DMS53 (cell line): ENCODE measurements around the gene LCORL.
"Not testable (repeated sequence)": the region's sequence is repeated elsewhere in the genome, so short reads cannot be mapped to it uniquely, and the experiment has no call there.

Experiments used
- DNase-seq: peaks from one replicate; lab custom pipeline; 2025; lab: John Stamatoyannopoulos, UW

Gene LCORL

DNA sequence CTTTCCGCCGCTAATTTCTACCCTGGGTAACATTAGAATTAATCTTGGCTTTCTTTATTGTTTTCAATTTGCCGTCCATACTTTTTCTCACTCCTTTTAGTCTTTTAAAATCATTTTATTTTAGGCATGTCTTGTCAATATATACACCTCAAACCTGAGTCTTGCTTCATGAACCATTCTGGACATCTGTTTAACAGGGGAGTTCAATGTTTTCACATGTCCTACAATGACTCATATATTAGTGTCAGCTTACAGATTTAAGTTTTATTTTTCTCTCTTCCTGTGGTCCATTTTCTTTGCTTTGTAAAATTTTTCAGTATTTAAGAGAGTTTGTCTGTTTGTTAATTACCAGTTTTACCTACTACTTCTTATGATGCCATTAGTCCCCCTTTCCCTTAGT is 89.5 kb downstream of the LCORL start:
- no peak for DNase-seq

DNA sequence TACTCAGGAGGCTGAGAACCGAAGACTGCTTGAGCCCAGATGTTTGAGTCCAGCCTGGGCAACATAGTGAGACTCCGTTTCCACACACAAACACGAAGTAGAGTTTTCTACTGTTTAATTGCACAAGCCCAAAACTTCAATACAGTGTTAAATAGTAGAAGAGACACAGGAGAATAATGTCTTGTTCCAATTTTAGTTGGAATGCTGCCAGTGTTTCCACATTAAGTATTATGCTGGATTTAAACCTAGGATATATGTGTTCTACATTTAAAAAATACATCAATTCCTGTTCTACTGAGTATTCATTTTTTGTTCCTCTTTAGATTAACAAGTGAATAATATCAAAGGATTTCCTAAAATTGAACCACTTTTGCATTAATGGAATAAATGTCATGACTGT is 91.3 kb downstream of the LCORL start:
- DNase-seq = no peak

DNA sequence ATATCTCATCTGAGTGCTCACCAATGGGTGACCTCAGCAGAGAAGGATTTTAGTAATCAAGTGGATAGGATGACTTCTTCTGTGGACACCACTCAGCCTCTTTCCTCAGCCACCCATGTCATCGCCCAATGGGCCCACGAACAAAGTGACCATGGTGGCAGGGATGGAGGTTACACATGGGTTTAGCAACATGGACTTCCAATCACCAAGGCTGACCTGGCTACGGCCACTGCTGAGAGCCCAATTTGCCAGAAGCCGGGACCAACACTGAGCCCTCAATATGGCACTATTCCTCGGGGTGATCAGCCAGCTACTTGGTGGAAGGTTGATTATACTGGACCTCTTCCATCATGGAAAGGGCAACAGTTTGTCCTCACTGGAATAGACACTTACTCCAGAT is 97.4 kb downstream of the LCORL start:
- no peak for DNase-seq

DNA sequence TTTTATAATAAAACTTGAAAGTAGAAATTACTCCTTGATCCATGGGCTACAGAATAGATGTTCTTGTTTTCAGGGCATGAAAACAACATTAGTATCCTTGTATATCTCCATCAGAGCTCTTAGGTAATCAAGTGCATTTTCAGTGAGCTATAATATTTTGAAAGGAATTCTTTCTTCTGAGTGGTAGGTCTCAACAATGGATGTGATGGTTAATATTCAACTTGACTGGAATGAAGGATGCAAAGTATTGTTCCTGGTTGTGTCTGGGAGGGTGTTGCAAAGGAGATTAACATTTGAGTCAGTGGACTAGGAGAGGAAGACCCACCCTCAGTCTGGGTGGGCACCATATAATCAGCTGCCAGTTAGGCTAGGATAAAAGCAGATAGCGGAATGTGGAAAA is 100.1 kb downstream of the LCORL start:
- DNase-seq = no peak

DNA sequence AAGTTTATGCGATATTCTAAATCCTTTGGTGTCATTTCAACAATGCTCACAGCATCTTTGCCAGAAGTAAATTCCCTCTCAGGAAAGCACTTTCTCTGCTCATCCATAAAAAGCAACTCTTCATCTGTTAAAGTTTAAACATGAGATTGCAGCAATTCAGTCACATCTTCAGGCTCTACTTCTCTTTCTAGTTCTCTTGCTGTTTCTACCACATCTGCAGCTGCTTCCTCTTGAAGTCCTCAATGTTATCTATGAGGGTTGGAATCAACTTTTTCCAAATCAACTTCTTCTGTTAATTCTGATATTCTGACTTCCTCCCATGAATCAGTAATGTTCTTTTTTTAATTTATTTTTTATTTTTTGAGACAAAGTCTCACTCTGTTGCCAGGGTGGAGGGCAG is 100.9 kb downstream of the LCORL start:
- DNase-seq = no peak

DNA sequence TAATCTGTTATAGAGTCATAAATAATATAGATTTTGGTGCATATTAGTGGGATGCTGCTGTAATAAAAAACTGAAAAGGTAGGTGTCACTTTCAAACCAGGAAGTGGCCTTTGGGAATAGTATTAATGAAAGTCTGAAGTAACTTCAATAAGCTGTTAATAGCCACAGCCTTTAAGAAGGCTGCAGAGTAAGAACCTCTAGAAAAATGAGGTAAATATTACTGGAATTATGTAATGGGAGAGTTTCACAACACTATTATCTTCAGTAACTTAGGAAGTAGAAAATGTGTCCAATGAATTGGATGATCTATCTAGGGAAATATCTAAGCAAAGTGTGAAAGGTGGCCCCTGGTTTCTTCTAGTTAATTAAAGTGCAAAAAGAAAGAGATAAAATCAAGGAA is 106.1 kb downstream of the LCORL start:
- no peak for DNase-seq

DNA sequence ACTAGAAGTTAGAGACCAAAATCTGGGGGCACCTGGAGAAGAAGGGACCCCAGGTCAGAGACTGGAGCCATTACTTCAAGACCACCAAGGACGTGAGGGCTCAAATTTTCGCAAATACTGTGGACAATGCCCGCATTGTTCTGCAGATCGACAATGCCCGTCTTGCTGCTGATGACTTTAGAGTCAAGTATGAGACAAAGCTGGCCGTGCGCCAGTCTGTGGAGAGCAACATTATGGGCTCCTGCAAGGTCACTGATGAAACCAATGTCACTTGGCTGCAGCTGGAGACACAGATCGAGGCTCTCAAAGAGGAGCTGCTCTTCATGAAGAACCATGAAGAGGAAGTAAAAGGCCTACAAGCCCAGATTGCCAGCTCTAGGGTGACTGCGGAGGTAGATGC is 109.5 kb downstream of the LCORL start:
- DNase-seq = no peak

DNA sequence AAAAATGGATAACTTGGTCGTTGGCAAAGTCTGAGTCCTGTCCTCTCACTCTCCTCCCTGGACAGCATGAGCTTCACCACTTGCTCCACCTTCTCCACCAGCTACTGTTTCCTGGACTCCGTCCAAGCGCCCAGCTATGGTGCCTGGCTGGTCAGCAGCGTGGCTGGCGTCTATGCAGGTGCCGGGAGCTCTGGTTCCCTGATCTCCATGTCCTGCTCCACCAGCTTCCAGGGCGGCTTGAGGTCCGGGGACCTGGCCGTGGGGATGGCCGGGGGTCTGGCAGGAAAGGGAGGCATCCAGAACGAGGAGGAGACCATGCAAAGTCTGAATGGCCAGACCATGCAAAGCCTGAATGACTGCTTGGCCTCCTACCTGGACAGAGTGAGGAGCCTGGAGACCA is 109.9 kb downstream of the LCORL start:
- DNase-seq = no peak

DNA sequence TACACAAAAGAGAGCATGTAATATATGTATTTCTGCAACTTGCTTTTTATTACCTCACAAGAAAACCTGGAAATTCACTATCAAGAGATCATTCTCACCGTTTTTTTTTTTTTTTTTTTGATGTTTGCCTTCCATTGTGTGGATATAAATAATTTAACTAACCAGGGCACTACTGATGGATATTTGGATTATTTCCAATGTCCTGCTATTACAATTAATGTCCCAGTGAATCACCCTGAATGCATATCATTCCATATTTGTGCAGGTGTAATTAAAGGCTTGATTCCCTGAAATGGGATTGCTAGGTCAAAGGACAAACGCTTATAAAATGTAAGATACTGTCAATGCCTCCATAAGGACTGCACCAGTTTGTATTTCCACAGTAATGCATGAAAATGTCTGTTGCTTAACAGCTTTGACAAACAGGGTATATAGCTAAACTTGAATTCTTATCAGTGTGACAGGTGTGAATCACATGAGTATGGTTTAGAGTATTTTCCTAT is 123.0 kb downstream of the LCORL start:
- DNase-seq = no peak

DNA sequence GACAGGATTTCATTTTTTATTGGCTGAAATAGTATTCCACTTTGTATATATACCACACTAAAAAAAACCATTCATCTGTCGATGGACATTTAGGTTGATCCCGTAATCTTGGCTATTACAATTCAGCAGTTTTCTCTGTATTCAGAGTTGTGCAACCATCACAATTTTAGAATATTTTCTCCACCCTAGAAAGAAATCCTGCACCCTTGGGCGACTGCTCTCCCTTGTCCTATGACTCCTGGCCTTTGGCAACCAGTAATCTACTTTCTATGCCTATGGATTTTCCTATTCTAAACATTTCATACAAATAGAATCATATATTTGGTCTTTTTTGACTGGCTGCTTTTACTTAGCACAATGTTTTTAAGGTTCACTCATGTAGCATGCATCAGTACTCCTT is 126.1 kb downstream of the LCORL start:
- DNase-seq = no peak

DNA sequence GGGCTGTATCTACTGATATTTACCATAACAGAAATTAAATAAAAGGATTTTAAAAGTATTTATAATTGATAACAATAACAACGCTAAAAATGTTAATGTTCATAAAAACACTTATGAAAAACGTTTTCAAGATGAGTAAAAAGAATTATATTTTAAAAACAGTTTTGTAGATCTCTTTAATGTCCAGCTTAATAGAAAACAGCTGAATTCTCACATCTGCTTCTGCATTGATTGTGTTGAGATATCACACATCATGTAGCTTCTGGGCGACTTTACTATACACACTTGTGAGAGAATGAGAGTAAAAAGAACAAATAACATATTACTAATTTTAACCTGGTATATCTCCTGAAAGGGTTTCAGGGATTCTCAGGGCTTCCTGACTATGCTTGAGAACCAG is 127.1 kb downstream of the LCORL start:
- DNase-seq = no peak

DNA sequence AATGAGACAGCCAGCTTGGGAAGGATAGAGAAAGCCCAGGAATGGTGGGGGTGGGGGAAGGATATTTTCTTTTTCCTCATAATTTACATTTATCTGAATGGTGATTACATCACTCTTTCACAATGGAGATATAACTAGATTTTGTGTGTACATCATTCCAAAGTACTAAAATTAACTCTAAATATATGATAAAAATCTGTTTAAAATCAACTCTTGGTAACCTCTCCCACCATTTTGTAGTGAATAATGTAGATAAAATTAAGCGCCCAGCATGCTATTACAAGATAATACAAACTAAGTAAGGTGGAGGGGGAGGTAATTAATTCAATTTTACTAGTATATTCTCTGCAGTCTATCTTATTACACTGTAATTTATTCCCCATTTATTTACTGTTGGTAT is 131.9 kb downstream of the LCORL start:
- DNase-seq = no peak

DNA sequence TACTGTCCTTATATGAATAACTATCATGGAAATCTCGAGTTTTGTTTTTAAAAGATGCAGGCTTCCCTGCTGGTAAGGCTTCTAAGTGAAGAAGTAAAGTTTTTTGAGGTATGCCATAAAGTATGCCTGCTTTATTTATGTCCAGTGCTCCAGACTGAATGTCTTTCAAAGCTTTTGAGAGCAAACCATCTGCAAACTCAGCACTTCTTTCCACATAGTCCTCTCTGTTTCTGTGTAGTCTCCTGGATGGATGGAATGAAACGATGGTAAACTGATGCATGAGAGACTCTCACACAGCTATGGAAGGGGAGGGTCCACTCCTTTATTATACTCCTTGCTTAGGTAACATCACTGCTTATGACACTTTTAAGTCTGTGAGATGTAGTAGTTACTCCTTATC is 137.0 kb downstream of the LCORL start:
- no peak for DNase-seq

DNA sequence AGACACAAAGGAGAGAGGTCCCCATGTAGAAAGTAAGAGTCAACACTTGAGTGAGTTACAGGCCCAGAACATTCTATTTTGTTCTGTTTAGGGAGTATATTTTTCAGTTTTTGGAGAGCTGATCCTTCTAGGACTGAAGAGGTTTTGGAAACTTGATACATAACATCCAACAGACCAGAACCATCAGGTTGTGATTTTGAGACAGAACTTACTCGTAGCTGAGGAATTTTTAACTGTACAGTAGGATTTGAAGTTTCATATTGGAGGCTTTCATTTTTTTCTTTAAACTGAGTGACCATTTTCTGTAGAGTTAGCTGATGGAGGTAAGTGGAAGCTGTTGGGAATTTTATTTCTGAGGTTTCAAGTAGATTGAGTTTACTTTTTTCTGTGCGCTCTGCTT is 137.5 kb downstream of the LCORL start:
- no peak for DNase-seq

DNA sequence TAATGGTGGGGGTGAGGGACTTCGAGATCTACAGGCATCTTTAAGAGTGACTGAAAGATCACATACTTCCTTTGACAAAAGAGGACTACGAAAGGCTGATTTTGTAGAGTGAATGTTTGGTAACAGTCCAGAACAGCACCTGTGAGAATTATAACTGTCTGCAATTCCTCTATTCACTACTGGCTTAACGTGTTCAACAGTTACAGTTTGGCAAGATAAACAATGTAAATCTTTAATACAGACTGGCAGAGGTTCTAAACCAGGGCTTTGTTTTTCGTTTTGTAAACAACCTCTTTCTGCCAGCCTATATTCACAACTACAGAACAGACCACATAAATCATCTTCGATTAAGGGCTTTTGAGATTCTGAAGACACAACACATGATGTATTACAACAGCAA is 143.9 kb downstream of the LCORL start:
- DNase-seq = no peak

DNA sequence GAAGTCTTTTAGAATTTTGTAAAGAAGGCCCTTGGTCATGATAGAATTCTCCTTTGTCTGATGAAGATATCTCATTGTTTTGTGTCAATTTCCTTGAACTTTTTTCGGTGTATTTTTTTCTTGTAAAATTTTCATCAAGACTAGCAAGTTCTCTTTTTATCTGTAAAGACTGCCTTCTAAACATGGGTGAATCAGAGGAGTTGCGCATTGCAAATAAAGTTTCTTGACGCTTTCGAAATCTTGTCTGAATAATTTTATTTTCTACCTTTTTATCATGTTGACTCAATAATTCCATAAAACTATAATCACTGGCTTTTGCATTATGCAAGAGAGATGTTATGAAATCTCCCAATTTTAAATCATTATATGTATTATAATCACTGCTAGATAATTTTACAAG is 144.6 kb downstream of the LCORL start:
- DNase-seq = no peak

DNA sequence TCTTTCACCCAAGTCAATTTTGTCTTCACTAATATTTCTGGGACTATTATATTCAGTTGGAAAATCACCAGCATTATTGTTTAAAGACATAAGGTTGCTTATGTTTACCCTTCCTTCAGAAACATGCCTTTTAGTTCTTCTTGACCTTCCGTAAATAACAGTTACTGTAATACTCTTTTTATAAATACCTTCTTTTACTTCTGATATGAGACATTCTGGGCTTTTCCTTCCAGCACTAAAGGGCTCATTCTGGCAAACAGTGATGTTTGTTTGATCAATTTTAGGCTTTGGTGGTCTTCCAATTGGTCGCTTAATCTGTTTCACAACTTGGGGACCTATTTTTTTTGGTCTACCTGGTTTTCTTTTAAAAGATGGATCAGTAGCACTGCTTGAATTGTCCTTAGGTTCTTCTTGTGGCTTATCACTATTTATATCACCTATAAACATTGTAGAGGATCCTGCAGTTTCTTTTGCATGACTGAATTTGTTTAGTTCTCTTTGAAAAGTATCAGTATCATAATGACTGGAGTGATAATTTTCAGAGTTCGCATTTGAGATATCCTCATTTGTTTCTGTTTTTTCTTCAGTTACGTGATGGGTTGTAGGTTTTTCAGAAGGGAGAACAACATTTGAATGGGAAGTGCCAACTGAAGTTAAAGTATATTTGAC is 146.0 kb downstream of the LCORL start:
- DNase-seq = no peak

DNA sequence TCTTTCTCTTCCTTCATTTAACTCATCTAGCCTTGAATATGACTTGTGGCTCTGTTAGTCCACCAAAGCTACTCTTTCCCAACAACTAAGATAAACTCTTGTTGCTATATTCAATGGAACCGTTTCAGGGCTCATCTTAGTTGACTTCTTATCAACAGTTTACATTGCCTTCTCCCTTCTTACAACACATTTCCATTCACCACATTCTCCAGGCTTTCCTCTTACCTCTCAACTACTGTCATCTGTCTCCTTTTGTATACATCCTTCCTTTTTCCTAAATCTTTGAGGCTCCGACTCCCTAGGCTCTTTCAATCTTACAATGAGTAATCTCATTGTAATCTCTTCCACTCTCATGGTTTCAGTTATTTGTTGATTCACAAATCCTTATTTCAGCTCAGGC is 152.2 kb downstream of the LCORL start:
- DNase-seq = no peak

DNA sequence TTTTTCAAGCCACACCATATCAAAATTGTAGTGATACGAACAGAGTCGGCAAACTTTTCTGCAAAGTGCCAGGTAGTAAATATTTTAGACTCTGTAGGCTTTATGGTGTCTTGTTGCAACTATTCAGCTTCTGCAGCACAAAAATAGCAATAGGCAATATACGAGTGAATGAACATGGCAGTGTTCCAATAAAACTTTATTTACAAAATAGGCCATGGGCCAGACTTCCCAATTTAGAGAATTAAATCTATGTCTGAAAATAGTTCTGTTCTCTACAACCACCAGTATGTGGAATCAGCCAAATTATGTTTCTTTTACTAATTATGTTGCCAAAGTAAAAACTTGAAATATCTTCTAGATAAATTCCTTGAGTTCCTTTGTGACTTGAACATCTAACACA is 154.3 kb downstream of the LCORL start:
- no peak for DNase-seq

DNA sequence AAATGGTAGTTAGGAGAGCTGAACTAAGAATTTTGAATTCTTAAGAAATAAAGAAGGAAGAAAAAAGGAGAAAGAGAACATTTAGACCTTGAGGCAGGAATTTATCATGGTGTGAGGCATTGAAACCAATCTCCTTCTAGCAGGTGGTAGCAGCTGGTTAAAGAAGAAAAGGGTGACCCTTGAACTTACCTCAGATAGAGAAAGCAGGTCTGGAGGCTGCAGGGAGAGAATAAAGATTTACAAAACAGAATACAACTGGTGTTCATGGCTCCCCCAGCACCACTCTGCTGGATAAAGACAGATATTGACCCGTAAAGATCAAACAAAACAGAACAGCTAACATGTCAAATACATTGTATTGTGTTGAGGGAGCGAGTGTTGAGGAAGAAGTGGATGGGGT is 154.7 kb downstream of the LCORL start:
- no peak for DNase-seq

DNA sequence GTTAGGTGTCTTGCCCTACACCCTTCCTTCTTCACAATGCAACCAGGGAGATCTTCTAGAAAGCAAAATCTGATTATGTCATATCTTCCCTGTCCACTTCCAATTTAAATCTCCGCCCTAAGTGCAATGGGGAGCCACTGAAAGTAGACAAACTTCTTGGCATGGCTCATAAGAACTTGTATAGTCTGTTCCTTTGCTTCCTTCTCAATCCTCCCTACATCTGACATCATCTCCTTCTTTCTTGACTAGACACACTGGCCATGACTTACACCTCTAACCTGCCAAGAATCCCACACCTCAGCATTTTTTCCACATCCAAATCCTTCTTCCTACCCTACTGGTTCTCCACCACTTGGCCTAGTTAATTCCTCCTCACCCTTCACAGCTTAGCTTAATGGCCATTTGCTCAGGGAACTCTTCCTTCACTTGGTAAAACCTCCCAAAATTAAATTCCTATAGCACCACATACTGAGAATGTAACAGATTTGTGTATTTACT is 155.6 kb downstream of the LCORL start:
- DNase-seq = no peak

DNA sequence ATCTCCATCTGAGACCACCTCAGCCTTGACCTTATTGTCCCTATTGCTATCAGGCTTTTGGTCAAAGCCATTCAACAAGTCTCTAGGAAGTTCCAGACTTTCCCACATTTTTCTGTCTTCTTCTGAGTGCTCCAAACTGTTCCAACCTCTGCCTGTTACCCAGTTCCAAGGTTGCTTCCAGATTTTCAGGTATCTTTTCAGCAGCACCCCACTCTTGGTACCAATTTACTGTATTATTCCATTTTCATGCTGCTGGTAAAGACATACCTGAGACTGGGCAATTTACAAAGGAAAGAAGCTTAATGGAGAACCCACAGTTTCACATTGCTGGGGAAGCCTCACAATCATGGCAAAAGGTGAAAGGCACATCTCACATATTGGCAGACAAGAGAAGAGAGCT is 159.6 kb downstream of the LCORL start:
- not testable (repeated sequence) for DNase-seq

DNA sequence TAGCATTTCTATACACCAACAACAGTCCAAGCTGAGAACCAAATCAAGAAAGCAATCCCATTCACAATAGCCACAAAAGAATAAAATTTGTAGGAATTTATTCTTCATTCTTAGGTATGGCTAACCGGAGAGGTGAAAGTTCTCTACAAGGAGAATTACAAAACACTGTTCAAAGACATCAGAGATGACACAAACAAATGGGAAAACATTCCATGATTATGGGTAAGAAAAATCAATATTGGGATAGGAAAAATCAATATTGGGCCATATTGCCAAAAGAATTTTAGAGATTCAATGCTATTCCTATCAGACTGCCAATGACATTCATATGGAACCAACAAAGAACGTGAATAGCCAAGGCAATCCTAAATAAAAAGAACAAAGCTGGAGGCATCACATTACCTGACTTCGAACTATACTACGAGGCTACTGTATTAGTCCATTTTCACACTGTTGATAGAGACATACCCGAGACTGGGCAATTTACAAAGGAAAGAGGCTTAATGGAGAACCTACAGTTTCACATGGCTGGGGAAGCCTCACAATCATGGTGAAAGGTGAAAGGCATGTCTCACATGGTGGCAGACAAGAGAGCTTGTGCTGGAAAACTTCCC is 161.7 kb downstream of the LCORL start:
- DNase-seq = no peak

DNA sequence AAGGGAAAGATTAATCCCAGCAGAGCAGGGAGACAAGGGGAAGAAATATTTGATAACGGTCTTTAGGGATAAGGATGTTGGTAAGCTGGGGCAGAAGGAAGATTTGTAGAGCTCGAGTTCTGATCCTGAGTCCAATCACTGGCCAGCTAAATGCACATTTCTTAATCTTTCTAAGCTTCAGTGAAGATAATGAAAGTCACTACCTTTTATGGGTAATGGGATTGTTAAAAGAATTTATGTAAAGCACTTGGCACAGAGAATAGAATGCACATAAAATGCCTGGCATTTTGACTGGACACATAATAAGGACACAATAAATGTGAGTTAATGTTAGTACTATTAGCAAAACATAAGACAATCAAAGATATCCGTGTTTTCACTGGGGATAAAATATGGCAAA is 167.5 kb downstream of the LCORL start:
- DNase-seq = no peak
